Measurements from ENCODE around the gene HIPK2.

- TF ChIP-seq EZH2 (IDR thresholded peaks at IDR 0.05; ENCODE audit: borderline replicate concordance): no peak
- no peak for TF ChIP-seq CTCF (IDR thresholded peaks at IDR 0.05; ENCODE audit: poor library complexity)
These were observed 206.6 kb downstream of the HIPK2 start for GRCh38 chr7:139571190-139571589.

Data from hepatocyte (in vitro differentiated cells).